Calu3 (cell line): ENCODE measurements around the gene ZNF563. TPM values are rescaled to one million over a fixed set of nuclear protein-coding genes. Genes with fewer than 3 reads are reported as not detected.

Experiments used
- BruUV-seq: library from RNA; stranded (reverse); fragments of 400-500 nt; replicated peaks from 2 replicates; lab custom pipeline; 2021; lab: Mats Ljungman, UMichigan
- CTCF ChIA-PET: fragments of 300-600 bp; sonication (Branson Sonifier 250); formaldehyde crosslinking; loops from one replicate; lab custom pipeline; 2022; ENCODE audit warnings: antibody characterized with exemption; lab: Charles Lee
- DNase-seq: peaks from one replicate; pipeline ENCODE4 v3.0.0; 2022
- H3K27ac Mint-ChIP-seq: one replicate; pipeline ENCODE4 v1.8.0; 2022; ENCODE audit warnings: mixed read lengths; ENCODE audit not compliant: unreplicated experiment
- H3K27me3 Mint-ChIP-seq: one replicate; pipeline ENCODE4 v1.8.0; 2022; ENCODE audit warnings: mixed read lengths; ENCODE audit not compliant: unreplicated experiment
- H3K36me3 Mint-ChIP-seq: one replicate; pipeline ENCODE4 v1.8.0; 2022; ENCODE audit warnings: mild to moderate bottlenecking, moderate library complexity, mixed read lengths; ENCODE audit not compliant: insufficient read depth, unreplicated experiment
- H3K4me1 Mint-ChIP-seq: one replicate; pipeline ENCODE4 v1.8.0; 2022; ENCODE audit warnings: mild to moderate bottlenecking, low read depth, mixed read lengths; ENCODE audit not compliant: unreplicated experiment
- H3K4me3 Mint-ChIP-seq: one replicate; pipeline ENCODE4 v1.8.0; 2022; ENCODE audit warnings: mild to moderate bottlenecking, low read depth, moderate library complexity, mixed read lengths; ENCODE audit not compliant: unreplicated experiment
- H3K9me3 Mint-ChIP-seq: one replicate; pipeline ENCODE4 v1.8.0; 2022; ENCODE audit warnings: low read depth, mixed read lengths; ENCODE audit not compliant: unreplicated experiment
- intact Hi-C: fragments of 100-400 bp; cut with micrococcal nuclease; formaldehyde crosslinking; loops from one replicate; pipeline ENCODE4 v1.10.0; 2022; ENCODE audit not compliant: unreplicated experiment
- total RNA-seq: library from RNA; stranded (reverse); gene quantifications from 2 replicates; pipeline ENCODE4 v1.2.3, GENCODE V29; 2022
- TF ChIP-seq, protein P1 (sequence below): fragments of 200-600 bp; IDR thresholded peaks from one replicate; pipeline ENCODE4 v1.8.0; 2022; ENCODE audit warnings: antibody characterized with exemption; ENCODE audit not compliant: unreplicated experiment

ZNF563 gene
- total RNA-seq, 1 experiment from 2014 or later: 1.3 TPM

GRCh38 chr19:12293777-12294248 lies 39.6 kb downstream of the ZNF563 start:
- BruUV-seq: no TSS peak
- intact Hi-C loops: no loop called here

DNA sequence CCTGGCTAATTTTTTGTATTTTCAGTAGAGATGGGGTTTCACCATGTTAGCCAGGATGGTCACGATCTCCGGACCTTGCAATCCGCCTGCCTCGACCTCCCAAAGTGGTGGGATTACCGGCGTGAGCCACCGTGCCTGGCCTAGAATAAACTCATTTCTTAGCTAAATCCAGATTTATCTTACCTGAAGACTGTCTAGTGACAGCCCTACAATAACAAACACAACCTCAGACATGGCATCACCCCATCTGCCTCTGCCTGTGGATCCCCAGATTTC lies 43.7 kb downstream of the ZNF563 start:
- H3K9me3 Mint-ChIP-seq: peaks cover 2% of the 10 kb centered on the region
- CTCF ChIA-PET: no interaction called here
- DNase-seq: no peak
- no TSS peak for BruUV-seq
- H3K36me3 Mint-ChIP-seq: peaks cover 26% of the 10 kb centered on the region
- no peaks in the 10 kb centered on the region for H3K27me3 Mint-ChIP-seq
- no peak overlapping the region for H3K27ac Mint-ChIP-seq
- no peak overlapping the region for H3K4me3 Mint-ChIP-seq
- TF ChIP-seq, protein P1, sequence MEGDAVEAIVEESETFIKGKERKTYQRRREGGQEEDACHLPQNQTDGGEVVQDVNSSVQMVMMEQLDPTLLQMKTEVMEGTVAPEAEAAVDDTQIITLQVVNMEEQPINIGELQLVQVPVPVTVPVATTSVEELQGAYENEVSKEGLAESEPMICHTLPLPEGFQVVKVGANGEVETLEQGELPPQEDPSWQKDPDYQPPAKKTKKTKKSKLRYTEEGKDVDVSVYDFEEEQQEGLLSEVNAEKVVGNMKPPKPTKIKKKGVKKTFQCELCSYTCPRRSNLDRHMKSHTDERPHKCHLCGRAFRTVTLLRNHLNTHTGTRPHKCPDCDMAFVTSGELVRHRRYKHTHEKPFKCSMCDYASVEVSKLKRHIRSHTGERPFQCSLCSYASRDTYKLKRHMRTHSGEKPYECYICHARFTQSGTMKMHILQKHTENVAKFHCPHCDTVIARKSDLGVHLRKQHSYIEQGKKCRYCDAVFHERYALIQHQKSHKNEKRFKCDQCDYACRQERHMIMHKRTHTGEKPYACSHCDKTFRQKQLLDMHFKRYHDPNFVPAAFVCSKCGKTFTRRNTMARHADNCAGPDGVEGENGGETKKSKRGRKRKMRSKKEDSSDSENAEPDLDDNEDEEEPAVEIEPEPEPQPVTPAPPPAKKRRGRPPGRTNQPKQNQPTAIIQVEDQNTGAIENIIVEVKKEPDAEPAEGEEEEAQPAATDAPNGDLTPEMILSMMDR: no peak
- H3K4me1 Mint-ChIP-seq: no peaks in the 10 kb centered on the region
- intact Hi-C loops: no loop called here

More at GRCh38 chr19:12293777-12294248, 39.6 kb downstream of the ZNF563 start:
- Mint-ChIP-seq H3K4me3 (peak overlapping the region; percentile 69), H3K9me3 (peaks cover 4% of the 10 kb centered on the region), H3K4me1 (no peaks in the 10 kb centered on the region), H3K27me3 (no peaks in the 10 kb centered on the region), H3K27ac (peak overlapping the region; percentile 90), H3K36me3 (peaks cover 29% of the 10 kb centered on the region)
- TF ChIP-seq, protein P1: no peak
- CTCF ChIA-PET: interaction anchor here (0.7 kb wide), 1 partner anchor 106 kb away, joined by 4 read pairs; no protein-coding TSS in a partner anchor
- peak; percentile 85 for DNase-seq

- CTCF ChIA-PET: no interaction called here
- intact Hi-C loops: no loop called here
- Mint-ChIP-seq H3K27me3 (no peaks in the 10 kb centered on the region), H3K36me3 (peaks cover 11% of the 10 kb centered on the region), H3K27ac (no peak overlapping the region), H3K4me1 (no peaks in the 10 kb centered on the region), H3K9me3 (peaks cover 2% of the 10 kb centered on the region), H3K4me3 (no peak overlapping the region)
- TF ChIP-seq, protein P1: no peak
- DNase-seq: no peak
- no TSS peak for BruUV-seq
Observed at GRCh38 chr19:12287958-12288500, 45.4 kb downstream of the ZNF563 start.

- no TSS peak for BruUV-seq
- TF ChIP-seq, protein P1: no peak
- no peak for DNase-seq
- H3K27me3 Mint-ChIP-seq: no peaks in the 10 kb centered on the region
- H3K27ac Mint-ChIP-seq: no peak overlapping the region
- H3K36me3 Mint-ChIP-seq: peaks cover 4% of the 10 kb centered on the region
- intact Hi-C loops: no loop called here
- H3K4me3 Mint-ChIP-seq: no peak overlapping the region
- H3K4me1 Mint-ChIP-seq: no peaks in the 10 kb centered on the region
- CTCF ChIA-PET: no interaction called here
- H3K9me3 Mint-ChIP-seq: peaks cover under 1% of the 10 kb centered on the region
Observed at GRCh38 chr19:12284631-12285030, 48.8 kb downstream of the ZNF563 start.
